IPS-18c (cell line): ENCODE results near the gene RAB8A.
"Not testable (repeated sequence)": the region's sequence is repeated elsewhere in the genome, so short reads cannot be mapped to it uniquely, and the experiment has no call there.

Source experiments
- H3K4me3 ChIP-seq: 2 replicates; pipeline ENCODE4 v1.7.0; 2013; ENCODE audit warnings: low read depth, mild to moderate bottlenecking, low read length, moderate library complexity; ENCODE audit not compliant: insufficient read depth
- H3K9me3 ChIP-seq: one replicate; pipeline ENCODE4 v1.6.1; 2013; ENCODE audit warnings: mild to moderate bottlenecking, low read length, moderate library complexity; ENCODE audit not compliant: control insufficient read depth, insufficient read depth

RAB8A gene

GRCh38 chr19:16153582-16154336, 42.1 kb downstream of the RAB8A start:
- no peaks in the 10 kb centered on the region for H3K9me3 ChIP-seq
- no peak overlapping the region for H3K4me3 ChIP-seq

- Histone ChIP-seq H3K4me3 (no peak overlapping the region), H3K9me3 (no peaks in the 10 kb centered on the region)
Observed at GRCh38 chr19:16154557-16154956, 42.9 kb downstream of the RAB8A start.

- Histone ChIP-seq H3K9me3 (no peaks in the 10 kb centered on the region), H3K4me3 (no peak overlapping the region)
Observed at GRCh38 chr19:16155128-16155527, 43.4 kb downstream of the RAB8A start.

- Histone ChIP-seq H3K4me3 (no peak overlapping the region), H3K9me3 (no peaks in the 10 kb centered on the region)
Observed at GRCh38 chr19:16156904-16157303, 45.2 kb downstream of the RAB8A start.

GRCh38 chr19:16157601-16158000, 45.9 kb downstream of the RAB8A start:
- no peaks in the 10 kb centered on the region for H3K9me3 ChIP-seq
- H3K4me3 ChIP-seq: no peak overlapping the region

- Histone ChIP-seq H3K9me3 (no peaks in the 10 kb centered on the region), H3K4me3 (no peak overlapping the region)
Observed at GRCh38 chr19:16159655-16160054, 48.0 kb downstream of the RAB8A start.

- no peaks in the 10 kb centered on the region for H3K9me3 ChIP-seq
- H3K4me3 ChIP-seq: no peak overlapping the region
Observed at GRCh38 chr19:16160445-16160942, 48.8 kb downstream of the RAB8A start.

GRCh38 chr19:16160943-16161560, 49.4 kb downstream of the RAB8A start:
- Histone ChIP-seq H3K9me3 (no peaks in the 10 kb centered on the region), H3K4me3 (no peak overlapping the region)

GRCh38 chr19:16161840-16162239, 50.2 kb downstream of the RAB8A start:
- Histone ChIP-seq H3K9me3 (no peaks in the 10 kb centered on the region), H3K4me3 (no peak overlapping the region)

GRCh38 chr19:16164222-16164890, 52.7 kb downstream of the RAB8A start:
- Histone ChIP-seq H3K4me3 (no peak overlapping the region), H3K9me3 (no peaks in the 10 kb centered on the region)

- H3K4me3 ChIP-seq: no peak overlapping the region
- no peaks in the 10 kb centered on the region for H3K9me3 ChIP-seq
Observed at GRCh38 chr19:16166417-16166816, 54.7 kb downstream of the RAB8A start.

- Histone ChIP-seq H3K9me3 (no peaks in the 10 kb centered on the region), H3K4me3 (no peak overlapping the region)
Observed at GRCh38 chr19:16167055-16167454, 55.4 kb downstream of the RAB8A start.

- H3K9me3 ChIP-seq: no peaks in the 10 kb centered on the region
- H3K4me3 ChIP-seq: no peak overlapping the region
Observed at GRCh38 chr19:16168465-16169081, 56.9 kb downstream of the RAB8A start.

- Histone ChIP-seq H3K9me3 (no peaks in the 10 kb centered on the region), H3K4me3 (no peak overlapping the region)
Observed at GRCh38 chr19:16170134-16170533, 58.4 kb downstream of the RAB8A start.

GRCh38 chr19:16175954-16176353, 64.3 kb downstream of the RAB8A start:
- H3K4me3 ChIP-seq: no peak overlapping the region

GRCh38 chr19:16178866-16179265, 67.2 kb downstream of the RAB8A start:
- not testable (repeated sequence) for H3K9me3 ChIP-seq, H3K4me3 ChIP-seq

More at GRCh38 chr19:16175954-16176353, 64.3 kb downstream of the RAB8A start:
- no peaks in the 10 kb centered on the region for H3K9me3 ChIP-seq

- no peaks in the 10 kb centered on the region for H3K9me3 ChIP-seq
Observed at GRCh38 chr19:16180611-16181010, 68.9 kb downstream of the RAB8A start.

More at GRCh38 chr19:16180611-16181010, 68.9 kb downstream of the RAB8A start:
- H3K4me3 ChIP-seq: no peak overlapping the region
